Breast epithelium (tissue), 3 donors: ENCODE data around the gene SH2D6.

Experiments
- CTCF ChIP-seq, 3 donors: fragments of 450-650 bp; IDR thresholded peaks; one replicate each; pipeline ENCODE4 v1.5.1; 2016 to 2017; ENCODE audit warnings: antibody characterized with exemption in 3 of 3, mild to moderate bottlenecking in 3 of 3, moderate library complexity in 3 of 3
- POLR2A ChIP-seq: fragments of 450-650 bp; IDR thresholded peaks from one replicate; pipeline ENCODE4 v1.6.1; 2016; ENCODE audit warnings: antibody characterized with exemption, mild to moderate bottlenecking, moderate library complexity

DNA sequence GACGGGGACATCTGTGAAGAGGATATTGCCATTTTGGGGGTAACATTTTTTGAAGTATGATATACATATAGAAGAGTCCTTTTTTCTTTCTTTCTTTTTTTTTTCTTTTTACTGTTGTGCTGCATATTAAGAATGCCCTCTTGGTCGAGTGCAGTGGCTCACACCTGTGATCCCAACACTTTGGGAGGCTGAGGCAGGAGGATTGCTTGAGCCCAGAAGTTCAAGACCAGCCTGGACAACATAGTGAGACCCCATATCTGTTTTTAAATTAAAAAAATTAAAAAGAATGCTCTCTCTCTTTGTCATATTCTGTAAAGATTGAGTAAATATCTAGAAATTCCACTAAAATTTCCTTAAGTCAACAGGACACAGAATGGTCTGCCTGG lies 3.6 kb downstream of the SH2D6 start:
- no peak for TF ChIP-seq CTCF (IDR thresholded peaks at IDR 0.05)
- no peak for TF ChIP-seq POLR2A
